Measurements from ENCODE around the gene CLBA1.

DNA sequence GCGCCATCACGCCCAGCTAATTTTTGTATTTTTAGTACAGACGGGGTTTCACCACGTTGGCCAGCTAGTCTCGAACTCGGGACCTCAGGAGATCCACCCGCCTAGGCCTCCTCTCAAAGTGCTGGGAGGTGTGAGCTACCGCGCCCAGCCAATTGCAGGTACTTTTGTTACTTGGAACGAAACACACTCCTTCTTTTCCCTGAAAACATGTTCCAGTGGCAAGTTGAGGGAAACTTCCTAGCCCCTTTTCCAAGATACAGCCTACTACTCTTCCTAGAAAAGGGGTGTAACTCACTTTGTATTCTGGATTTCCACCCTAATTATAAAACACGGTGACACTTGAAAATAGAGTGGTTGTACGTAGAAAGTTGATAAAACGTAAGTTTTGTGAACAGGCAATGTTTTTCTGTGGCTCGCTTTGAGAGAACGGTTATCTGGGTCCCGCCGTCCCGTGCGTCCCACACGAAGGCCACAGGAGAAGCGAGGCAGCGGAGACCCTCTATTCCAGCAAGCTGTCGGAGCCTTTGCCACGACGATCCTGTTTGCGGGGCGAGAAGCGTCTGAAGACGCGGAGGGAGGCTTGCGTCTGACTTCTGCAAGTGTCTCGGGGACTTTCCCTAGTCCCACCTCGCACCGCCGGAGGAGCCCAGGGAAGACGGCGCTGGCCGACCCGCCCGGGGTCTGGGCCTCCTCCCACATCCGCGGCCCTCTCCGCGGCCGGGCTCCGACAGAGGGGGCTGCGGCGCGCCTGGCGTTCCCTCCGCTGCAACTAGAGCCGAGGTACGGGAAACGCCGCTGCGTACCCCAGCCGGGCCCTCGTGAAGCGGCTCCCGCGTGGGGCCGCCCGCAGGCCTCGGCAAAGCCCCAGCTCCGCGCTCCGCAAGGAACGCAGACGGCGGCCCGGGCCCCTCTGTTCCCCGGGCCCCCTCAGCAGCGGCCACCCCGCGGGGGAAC, 34.5 kb downstream of the CLBA1 start:
- TF ChIP-seq CTCF (tag by site-specific recombination; IDR thresholded peaks at IDR 0.05) (0 out of 2 replicates have a peak, but pooled peaks have one; percentile 54), ZNF391 (tag by site-specific recombination; IDR thresholded peaks at IDR 0.05; ENCODE audit: borderline replicate concordance, low read depth) (no peak), ZNF19 (tag by site-specific recombination; IDR thresholded peaks at IDR 0.05; ENCODE audit: low read depth) (no peak), ZNF174 (tag by site-specific recombination; IDR thresholded peaks at IDR 0.05) (no peak), ZNF777 (tag by site-specific recombination; IDR thresholded peaks at IDR 0.05; ENCODE audit: borderline replicate concordance) (no peak), YY1 (tag by site-specific recombination; IDR thresholded peaks at IDR 0.05) (no peak), ZNF426 (tag by site-specific recombination; IDR thresholded peaks at IDR 0.05) (no peak), ZNF785 (tag by site-specific recombination; IDR thresholded peaks at IDR 0.05) (no peak), ZSCAN16 (tag by site-specific recombination; IDR thresholded peaks at IDR 0.05) (no peak)
